Measurements from ENCODE around the gene RPP40.
A peak's percentile ranks its signal among the peaks of the same experiment; 100 is the strongest.
"Not testable (repeated sequence)": the region's sequence is repeated elsewhere in the genome, so short reads cannot be mapped to it uniquely, and the experiment has no call there.

The RPP40 gene

DNA sequence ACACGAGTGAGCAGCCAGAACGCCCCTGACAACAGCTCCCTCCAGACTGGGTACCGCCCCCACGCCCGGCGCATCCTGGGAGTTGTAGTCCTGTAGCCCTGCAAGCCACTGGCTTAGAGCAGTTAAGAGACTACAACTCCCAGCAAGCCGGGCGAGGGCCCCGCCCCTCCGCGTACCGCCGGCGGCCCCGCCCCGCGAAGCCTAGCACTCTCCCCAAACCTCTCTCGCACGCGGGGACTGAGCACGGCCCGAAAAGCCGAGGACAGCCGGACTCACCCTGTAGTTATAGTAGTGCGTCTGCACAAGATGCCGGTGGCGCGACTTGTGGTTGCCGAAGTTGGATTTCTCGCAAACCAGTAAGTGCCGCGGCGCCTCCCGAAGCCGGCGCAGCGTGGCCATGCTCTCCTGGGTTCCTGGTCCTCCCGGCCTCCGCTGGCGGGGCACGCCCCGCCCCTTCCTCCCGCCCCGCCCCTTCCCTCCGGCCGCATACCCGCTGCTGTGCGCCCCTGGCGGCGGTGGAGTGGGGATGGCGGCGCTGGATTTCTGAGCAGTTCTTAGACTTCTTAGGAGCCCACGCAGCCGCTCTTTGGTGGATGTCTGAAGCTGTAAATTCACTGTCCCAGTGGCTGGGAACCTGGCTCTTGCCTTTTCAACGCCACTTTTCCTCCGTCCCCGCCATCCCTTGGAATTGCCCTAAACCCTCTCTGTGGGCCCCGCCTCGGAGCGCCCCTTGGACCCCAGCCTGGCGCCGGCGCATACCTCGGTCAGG lies at the start of gene RPP40:
RPP40 (minus strand) TSS at position 434 of the 769 bp plus-strand sequence; CDS start at position 399, 35 bp downstream.
- peak; percentile 83 for DNase-seq

- DNase-seq, result no peak
Measured at GRCh38 chr6:5053038-5053437, 49.2 kb upstream of the RPP40 start.

DNA sequence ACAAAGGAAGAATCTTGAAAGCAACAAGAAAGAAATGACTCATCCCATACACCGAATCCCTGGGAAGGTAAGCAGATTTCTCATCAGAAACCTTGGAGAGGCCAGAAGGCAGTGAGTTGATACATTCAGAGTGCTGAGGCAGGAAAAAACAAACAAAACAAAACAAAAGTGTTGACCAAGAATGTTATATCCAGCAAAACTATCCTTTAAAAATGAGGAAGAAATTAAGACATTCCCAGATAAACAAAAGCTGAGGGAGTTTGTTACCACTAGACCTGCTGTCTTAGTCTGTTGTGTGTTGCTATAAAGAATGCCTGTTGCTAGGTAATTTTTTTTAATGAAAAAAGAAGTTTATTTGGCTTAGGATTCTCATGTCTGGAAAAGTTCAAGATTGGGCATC lies 47.6 kb upstream of the RPP40 start:
- DNase-seq, result no peak

DNA sequence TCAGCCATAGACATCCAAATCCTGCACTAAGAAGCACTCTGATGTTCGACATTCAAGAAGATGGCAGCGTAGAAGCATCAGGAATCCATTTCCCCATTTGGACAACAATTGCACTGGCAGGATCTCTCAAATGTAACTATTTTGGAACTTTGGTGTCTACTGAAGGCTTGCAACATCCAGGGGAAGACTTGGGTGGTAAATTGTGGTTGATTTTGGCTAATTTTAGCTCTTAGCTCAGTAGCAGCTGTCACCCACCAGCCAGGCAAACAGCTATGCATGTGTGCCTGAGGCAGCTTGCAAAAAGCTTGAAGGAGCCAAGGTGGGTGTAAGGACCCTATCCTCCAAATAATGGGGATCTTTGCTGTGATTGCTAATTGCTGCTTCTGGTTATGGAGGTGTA lies 46.2 kb upstream of the RPP40 start:
- DNase-seq, result no peak

DNA sequence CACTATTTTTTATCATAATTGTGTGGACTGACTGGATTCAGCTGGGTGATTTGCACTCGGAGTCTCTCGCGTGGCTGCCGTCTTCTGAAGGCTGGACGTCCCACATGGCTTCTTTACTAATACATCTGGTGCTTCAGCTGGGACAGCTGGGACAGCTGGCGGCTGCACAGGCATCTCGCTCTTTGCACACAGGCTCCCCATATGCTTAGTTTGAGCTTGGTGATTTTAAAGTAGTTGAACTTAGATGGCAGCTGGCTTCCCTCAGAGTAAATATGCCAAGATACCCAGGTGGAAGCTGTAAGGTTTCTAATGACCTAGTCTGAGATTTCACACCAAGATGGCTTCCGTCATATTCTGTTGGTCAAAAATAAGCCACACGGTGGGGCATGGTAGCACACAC lies 42.6 kb upstream of the RPP40 start:
- no peak for DNase-seq

GRCh38 chr6:5045416-5045815 lies 41.6 kb upstream of the RPP40 start:
- no peak for DNase-seq

GRCh38 chr6:5044866-5045265 lies 41.0 kb upstream of the RPP40 start:
- no peak for DNase-seq

- no peak for DNase-seq
Measured at GRCh38 chr6:5042436-5042835, 38.6 kb upstream of the RPP40 start.

GRCh38 chr6:5041955-5042354 lies 38.1 kb upstream of the RPP40 start:
- no peak for DNase-seq

- no peak for DNase-seq
Measured at GRCh38 chr6:5036269-5036668, 32.4 kb upstream of the RPP40 start.

GRCh38 chr6:5034736-5035135 lies 30.9 kb upstream of the RPP40 start:
- no peak for DNase-seq

- no peak for DNase-seq
Measured at GRCh38 chr6:5034328-5034727, 30.5 kb upstream of the RPP40 start.

DNA sequence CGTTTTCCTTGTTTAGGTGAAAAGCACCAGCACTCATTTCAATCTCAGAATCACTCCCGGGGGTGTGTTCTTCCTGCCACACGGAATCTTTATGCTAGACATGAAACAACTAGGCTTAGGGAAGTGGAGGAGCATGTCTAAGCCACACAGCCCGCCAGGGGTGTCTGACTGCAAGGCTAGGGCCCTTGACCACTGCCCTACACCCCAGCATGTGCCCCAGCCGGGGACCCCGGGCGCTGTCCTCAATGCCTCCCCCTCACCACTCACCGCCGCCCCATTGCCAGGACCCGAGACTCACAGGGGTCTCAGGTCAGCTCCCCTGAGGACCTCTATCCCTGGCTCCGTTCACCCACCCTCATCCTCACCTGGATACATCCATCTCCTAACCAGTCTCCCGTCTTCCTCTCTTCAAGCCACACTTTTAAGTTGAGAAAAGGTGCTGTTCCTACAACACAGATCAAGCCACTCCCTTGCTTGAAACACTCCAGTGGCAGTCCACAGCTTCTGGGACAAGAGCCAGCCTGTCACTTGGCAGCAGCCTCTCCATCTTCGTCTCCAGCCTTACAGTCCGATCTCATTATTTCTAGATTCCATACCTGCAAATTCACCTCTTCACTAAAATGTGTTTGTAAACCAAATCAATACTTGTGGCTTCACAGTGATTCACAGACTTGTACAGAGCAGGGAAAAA lies 29.5 kb upstream of the RPP40 start:
- DNase-seq, result not testable (repeated sequence)

DNA sequence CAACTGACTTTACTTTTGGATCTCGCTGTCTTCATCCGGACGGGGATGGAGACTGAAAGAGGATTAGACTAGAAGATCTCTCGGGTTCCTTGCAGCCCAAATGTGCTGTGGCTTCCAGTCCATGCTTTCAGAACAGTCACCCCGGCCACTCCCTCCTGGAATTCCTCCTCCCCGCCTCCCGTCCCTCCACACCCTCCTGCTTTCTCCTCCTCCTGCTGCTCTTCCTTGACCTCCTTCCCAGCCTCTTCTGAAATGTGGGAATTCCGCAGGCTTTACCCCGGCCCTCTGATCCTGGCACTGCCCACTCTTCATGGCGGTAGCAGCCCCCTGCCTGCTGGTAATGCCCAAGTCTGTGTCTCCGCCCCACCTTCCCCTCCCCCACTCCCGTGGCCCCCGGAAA lies 28.9 kb upstream of the RPP40 start:
- DNase-seq, result not testable (repeated sequence)

- DNase-seq, result no peak
Measured at GRCh38 chr6:5031150-5031549, 27.3 kb upstream of the RPP40 start.

DNA sequence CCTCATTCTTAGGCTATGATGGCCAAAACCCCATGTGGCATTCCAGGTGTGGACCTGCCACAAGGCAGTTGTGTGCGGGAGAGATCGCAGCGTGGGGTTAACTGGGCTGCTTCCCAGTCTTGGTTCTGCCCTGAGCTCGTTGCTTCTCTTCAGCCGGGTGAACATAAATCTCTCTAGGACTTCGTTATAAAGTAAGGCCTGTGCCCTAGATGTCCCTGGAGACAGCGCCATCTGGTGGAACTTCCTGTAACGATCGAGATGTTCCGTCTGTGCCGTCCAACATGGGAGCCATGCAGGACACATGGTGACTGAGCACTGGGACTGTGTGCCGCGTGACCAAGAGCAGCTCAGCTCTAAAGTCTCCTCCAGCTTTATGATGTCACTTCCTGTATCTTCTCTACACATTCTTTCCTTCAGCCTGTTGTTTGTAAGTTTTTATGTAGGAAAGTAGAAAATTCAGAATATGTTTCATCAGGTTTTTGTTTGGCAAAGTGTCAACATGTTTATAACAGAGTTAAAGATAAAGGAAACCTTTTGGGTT lies 26.8 kb upstream of the RPP40 start:
- peak; percentile 39 for DNase-seq

DNA sequence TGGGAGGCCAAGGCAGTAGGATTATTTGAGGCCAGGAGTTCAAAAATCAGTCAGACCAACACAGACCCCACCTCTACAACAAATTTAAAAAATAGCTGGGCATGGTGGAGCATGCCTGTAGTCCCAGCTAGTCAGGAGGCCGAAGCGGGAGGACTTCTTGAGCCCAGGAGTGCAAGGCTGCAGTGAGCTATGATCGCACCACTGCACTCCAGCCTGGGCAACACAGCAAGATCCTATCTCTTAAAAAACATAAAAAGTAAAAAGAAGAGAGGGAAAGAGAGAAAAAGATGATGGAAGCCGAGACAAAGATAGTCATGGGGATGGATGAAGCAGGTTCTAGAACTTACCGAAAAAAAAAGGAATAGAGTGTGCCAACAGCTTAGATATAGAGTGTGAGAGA lies 25.8 kb upstream of the RPP40 start:
- DNase-seq, result no peak

DNA sequence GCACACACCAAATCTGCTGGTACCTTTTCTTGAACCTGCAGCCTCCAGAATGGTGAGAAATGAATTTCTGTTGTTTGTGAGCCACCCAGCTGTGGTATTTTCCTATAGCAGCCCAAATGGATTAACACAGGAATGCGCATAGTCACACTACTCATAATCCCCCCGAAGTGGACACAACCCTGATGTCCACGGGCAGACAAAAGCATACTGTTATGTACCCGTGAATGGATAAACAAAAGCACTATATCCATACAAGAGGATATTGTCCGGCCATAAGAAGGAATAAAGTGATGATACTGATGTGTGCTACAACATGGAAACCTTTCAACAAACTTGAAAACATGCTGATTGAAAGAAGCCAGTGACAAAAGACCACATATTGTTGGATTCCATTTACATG lies 25.1 kb upstream of the RPP40 start:
- DNase-seq, result no peak

GRCh38 chr6:5028301-5028700 lies 24.5 kb upstream of the RPP40 start:
- DNase-seq, result no peak

DNA sequence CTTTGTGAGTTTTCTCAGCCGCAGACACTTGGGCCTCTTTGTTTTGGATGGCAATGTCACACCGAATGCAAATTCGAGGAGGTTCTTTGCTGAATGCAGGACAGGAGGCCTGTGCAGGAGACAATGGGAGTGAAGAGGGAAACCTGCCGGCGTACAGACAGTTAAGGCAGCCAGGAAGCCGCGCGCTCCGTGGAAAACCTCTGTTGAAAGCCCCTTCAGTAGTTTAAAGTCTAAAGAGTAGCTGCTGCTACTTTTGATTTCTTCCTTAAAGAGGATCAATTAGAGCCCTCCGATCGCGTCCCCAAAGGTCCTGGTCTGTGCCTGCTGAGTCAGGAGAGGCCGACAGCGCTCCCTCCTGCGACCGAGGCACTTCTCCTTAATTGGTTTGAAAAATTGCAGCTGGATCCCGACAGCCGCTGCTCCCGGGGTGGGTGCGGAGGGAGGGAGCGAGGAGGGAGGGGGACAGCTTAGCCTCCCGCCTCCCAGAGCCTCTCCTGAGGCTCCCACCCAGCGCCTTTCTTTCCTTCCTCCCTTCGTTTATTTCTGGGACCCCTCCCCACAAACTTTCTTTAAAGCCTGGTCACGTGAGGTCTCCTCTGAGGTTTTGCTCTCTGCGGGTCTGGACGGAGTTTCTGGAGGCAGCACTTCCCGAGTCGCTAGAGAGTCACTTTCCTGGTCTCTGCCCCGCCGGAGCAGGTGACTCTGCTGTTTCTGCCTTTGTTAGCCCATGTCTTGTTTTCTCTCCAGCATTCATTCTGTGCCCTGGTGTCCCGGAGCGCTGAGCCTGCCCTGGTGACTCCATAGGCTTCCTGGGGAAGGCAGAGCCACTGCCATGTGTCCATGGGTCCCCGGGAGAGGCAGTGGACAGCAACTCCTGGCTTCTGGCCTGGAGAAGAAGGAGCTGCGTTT lies 22.3 kb upstream of the RPP40 start:
- no peak for DNase-seq

DNA sequence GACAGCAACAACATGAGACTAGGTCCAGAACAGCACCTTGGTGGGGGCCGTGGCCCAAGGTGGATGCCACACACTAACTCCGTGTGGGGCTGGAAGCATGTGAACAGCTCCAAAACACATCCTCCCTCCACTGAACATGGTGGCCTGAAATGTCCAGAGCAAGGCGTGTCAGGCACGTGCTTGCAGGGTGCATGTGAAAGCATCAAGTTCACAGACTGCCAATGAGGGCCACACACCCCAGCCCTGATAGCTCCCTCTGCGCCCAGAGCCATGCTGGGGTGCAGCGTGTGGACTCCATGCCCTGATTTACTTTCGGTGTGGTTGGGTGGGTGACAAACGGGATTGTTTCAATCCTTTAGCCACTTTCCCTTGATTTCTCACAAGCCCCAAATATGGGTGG lies 20.1 kb upstream of the RPP40 start:
- no peak for DNase-seq

- no peak for DNase-seq
Measured at GRCh38 chr6:5020142-5020541, 16.3 kb upstream of the RPP40 start.

- DNase-seq, result no peak
Measured at GRCh38 chr6:5014072-5014561, 10.3 kb upstream of the RPP40 start.
